Measurements from ENCODE around the gene CHRNE. TPM values are rescaled to one million over a fixed set of nuclear protein-coding genes. Genes with fewer than 3 reads are reported as not detected.

CHRNE gene
- total and polyA plus RNA-seq, 2 of the 8 experiments (the other 6 are each of a cell fraction or from before 2014, with no cell fraction given), result 0.15 to 0.33 TPM

GRCh38 chr17:4931963-4932362 is 29.1 kb upstream of the CHRNE start, which contains the start of gene GP1BA (continued):
- no peak for TF ChIP-seq CBX8 (IDR thresholded peaks at IDR 0.05; ENCODE audit: borderline replicate concordance, low read depth, low read length)
- no peak for TF ChIP-seq TEAD4 (IDR thresholded peaks at IDR 0.05; ENCODE audit: low read depth, low read length)

All from H1 (cell line).